Hematopoietic multipotent progenitor cell treated with erythropoietin and hydrocortisone succinate and interleukin-3 and kit ligand, for 6 days (in vitro differentiated cells): Measurements from ENCODE around the gene AQP7.
A peak's percentile ranks its signal among the peaks of the same experiment; 100 is the strongest.
"Not testable (repeated sequence)": the region's sequence is repeated elsewhere in the genome, so short reads cannot be mapped to it uniquely, and the experiment has no call there.

Source experiments
- DNase-seq: peaks from one replicate; pipeline ENCODE4 v3.0.0-alpha.2; 2015

AQP7 gene

GRCh38 chr9:33366979-33367480, 35.3 kb downstream of the AQP7 start:
- DNase-seq: no peak

- DNase-seq: not testable (repeated sequence)
Observed at GRCh38 chr9:33364814-33365213, 37.6 kb downstream of the AQP7 start.

DNA sequence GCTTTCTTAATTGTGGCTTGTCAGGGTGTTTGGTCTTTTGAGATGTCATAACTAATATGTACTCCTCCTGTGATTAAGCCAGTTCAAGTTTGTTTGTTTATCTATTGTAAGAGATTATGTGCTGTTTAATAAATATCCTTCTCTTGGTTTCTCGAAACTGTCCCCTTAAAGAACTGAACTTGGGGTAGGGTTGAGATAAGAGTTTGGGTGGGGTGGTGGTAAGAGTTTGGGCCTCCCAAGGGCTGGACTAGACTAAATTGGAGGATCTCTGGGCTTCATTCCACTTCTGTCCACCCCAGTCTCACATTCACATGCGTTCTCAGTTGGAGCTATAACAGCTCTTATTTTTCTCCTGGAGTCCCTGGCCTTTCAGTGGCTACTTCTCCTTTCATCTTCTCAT, 38.2 kb downstream of the AQP7 start:
- DNase-seq: peak; percentile 61

GRCh38 chr9:33358641-33359040, 43.7 kb downstream of the AQP7 start:
- not testable (repeated sequence) for DNase-seq

- no peak for DNase-seq
Observed at GRCh38 chr9:33355933-33356332, 46.4 kb downstream of the AQP7 start.

- DNase-seq: peak; percentile 80
Observed at GRCh38 chr9:33354651-33355211, 47.6 kb downstream of the AQP7 start.

- DNase-seq: peak; percentile 69
Observed at GRCh38 chr9:33351547-33351946, 50.8 kb downstream of the AQP7 start.

DNA sequence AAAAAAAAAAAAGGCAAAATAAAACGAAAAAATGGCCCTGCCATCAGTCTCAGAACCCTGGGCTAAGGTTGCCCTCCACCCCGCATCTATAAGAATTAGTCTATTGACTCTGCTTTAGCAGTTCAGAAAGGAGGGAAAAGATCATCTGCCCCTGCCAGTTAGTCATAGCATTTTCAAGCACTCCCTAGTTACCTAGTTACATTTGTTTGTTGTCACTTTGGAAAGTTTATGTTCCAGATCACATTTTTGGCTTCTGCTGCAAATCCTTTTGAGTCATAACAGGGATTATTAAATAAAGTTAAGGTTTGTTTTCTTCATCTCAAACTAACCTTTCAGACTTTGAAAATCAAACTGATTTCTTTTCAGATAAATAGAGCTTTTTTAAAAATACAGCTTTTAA, 52.1 kb downstream of the AQP7 start:
- no peak for DNase-seq

DNA sequence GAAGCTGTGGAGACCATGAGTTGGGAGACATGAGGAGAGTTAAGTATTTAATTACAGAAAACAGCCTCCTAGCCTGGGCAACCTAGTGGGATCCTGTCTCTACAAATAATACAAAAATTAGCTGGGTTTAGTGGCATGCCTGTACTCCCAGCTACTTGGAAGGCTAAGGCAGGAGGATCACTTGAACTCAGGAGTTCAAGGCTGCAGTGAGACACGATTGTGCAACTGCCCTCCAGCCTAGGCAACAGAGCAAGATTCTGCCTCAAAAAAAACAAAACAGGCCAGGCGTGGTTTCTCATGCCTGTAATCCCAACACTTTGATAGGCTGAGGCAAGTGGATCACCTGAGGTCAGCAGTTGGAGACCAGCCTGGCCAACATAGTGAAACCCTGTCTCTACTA, 52.6 kb downstream of the AQP7 start:
- DNase-seq: no peak

- no peak for DNase-seq
Observed at GRCh38 chr9:33348998-33349397, 53.4 kb downstream of the AQP7 start.

DNA sequence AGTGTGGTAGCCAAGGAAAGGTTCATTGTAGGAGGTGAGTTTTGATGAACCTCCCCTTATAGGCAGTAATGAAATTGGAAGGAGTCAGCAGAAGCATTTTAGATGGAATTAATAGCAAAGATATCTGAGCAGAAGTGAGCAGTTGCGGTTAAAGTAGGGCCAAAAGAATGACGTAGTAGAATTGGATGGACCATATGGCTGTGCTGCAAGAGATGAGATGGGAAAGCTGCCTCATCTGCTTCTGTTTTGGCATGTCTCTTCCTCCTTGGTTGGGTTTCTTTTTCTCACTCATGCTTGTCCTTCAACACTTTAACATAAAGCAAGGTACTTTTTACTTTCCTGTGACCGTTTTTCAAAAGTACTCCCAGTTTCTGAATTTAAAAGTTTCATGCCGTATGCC, 55.8 kb downstream of the AQP7 start:
- no peak for DNase-seq

- DNase-seq: no peak
Observed at GRCh38 chr9:33344145-33344544, 58.2 kb downstream of the AQP7 start.

GRCh38 chr9:33341182-33341581, 61.2 kb downstream of the AQP7 start:
- DNase-seq: peak; percentile 69

GRCh38 chr9:33340186-33340585, 62.2 kb downstream of the AQP7 start:
- no peak for DNase-seq
